Sigmoid colon (tissue), 7 donors: ENCODE data around the gene MFF. TPM values are rescaled to one million over a fixed set of nuclear protein-coding genes. Genes with fewer than 3 reads are reported as not detected.

Experiments used
- DNase-seq: peaks from one replicate; pipeline ENCODE4 v3.0.0-alpha.2; 2019
- H3K27ac ChIP-seq, 4 donors: fragments of 200-600 bp; sonication (generic); one replicate each; pipeline ENCODE4 v1.5.1; 2016 to 2019; ENCODE audit warnings: mild to moderate bottlenecking in 1 of 4
- H3K27me3 ChIP-seq, 3 donors: fragments of 200-600 bp; sonication (generic); one replicate each; pipeline ENCODE4 v1.5.1; 2019; ENCODE audit warnings: mild to moderate bottlenecking in 1 of 3
- H3K36me3 ChIP-seq, 4 donors: fragments of 200-600 bp; sonication (generic); one replicate each; pipeline ENCODE4 v1.5.1; 2016 to 2019
- H3K4me1 ChIP-seq, 4 donors: fragments of 200-600 bp; sonication (generic); one replicate each; pipeline ENCODE4 v1.5.1; 2017 to 2019
- H3K4me3 ChIP-seq, 4 donors: fragments of 200-600 bp; sonication (generic); one replicate each; pipeline ENCODE4 v1.5.1; 2017 to 2019; ENCODE audit warnings: mild to moderate bottlenecking in 2 of 4, moderate library complexity in 1 of 4
- H3K9me3 ChIP-seq, 4 donors: fragments of 200-600 bp in 3 of 4; sonication (generic) in 3 of 4; one replicate each; pipeline versions ENCODE4 v1.5.1 to v1.6.1; 2013 to 2019
- CTCF ChIP-seq, 4 experiments: fragments of 450-650 bp in 3 of 4; fragments of 200-600 bp in 1 of 4; IDR thresholded peaks; one replicate each; pipeline ENCODE4 v1.5.1; 2016 to 2019; ENCODE audit warnings: antibody characterized with exemption in 4 of 4, mild to moderate bottlenecking in 3 of 4, moderate library complexity in 2 of 4
- EP300 ChIP-seq, 4 donors: sonication (generic); formaldehyde crosslinking; IDR thresholded peaks; one replicate each; pipeline ENCODE4 v1.6.1; 2017; ENCODE audit warnings: antibody characterized with exemption in 4 of 4
- POLR2A ChIP-seq, 2 donors: fragments of 450-650 bp; IDR thresholded peaks; one replicate each; pipeline ENCODE4 v1.6.1; 2016; ENCODE audit warnings: antibody characterized with exemption in 2 of 2, mild to moderate bottlenecking in 2 of 2, moderate library complexity in 2 of 2
- POLR2AphosphoS5 ChIP-seq, 4 donors: sonication (generic); formaldehyde crosslinking; IDR thresholded peaks; one replicate each; pipeline ENCODE4 v1.6.1; 2017; ENCODE audit warnings: antibody characterized with exemption in 4 of 4
- WGBS, 2 donors: extraction: QIAGEN DNeasy Blood & Tissue Kit; methylation state at CpG; one replicate each; pipeline ENCODE4 v1.1.7; 2013; 5-methylcytosine and 5-hydroxymethylcytosine counted together
- intact Hi-C: fragments of 100-400 bp; cut with DNase I; formaldehyde crosslinking; loops from one replicate; pipeline ENCODE4 v1.15.1; 2023
- polyA plus RNA-seq, 3 donors: library from polyadenylated mRNA; stranded (reverse); fragments of 200-250 nt; gene quantifications; one replicate each; pipeline ENCODE4 v1.2.3, GENCODE V29; 2013
- total RNA-seq, 4 donors: library from RNA; depleted of rRNA; stranded (reverse); fragments of >200 nt; gene quantifications; one replicate each; pipeline ENCODE4 v1.1.0, GENCODE V29; 2016
- donor health status: healthy with polysubstance abuse.
- donor health status: Bipolar disorder and iron deficiency.
- donor health status: healthy.

MFF gene
- total and polyA plus RNA-seq, 7 donors, result 72.1 to 138 (median 109) TPM

- no peaks in the 10 kb centered on the region for H3K4me1 ChIP-seq
- H3K27me3 ChIP-seq, result no peaks in the 10 kb centered on the region
- WGBS, 2 donors, result 19 to 73% methylated on average over 4 of the region's 4 CpGs
- H3K9me3 ChIP-seq, result no peaks in the 10 kb centered on the region
- TF ChIP-seq EP300 (IDR thresholded peaks at IDR 0.05), result no peak
- TF ChIP-seq POLR2AphosphoS5 (IDR thresholded peaks at IDR 0.05), result no peak
- no peak for TF ChIP-seq CTCF (IDR thresholded peaks at IDR 0.05)
- TF ChIP-seq POLR2A (IDR thresholded peaks at IDR 0.05), result no peak
- H3K36me3 ChIP-seq, result no peaks in the 10 kb centered on the region
- H3K27ac ChIP-seq, result no peak overlapping the region
- no peak for DNase-seq
- no peak overlapping the region for H3K4me3 ChIP-seq
- intact Hi-C loops, result no loop called here
Observed at GRCh38 chr2:227398684-227399670, 73.9 kb downstream of the MFF start.

GRCh38 chr2:227401550-227401949, 76.5 kb downstream of the MFF start:
- no peak overlapping the region for H3K4me3 ChIP-seq
- no peaks in the 10 kb centered on the region for H3K36me3 ChIP-seq
- WGBS, 2 donors, result 31 to 35% methylated on average over 2 of the region's 2 CpGs
- H3K9me3 ChIP-seq, result no peaks in the 10 kb centered on the region
- H3K27me3 ChIP-seq, result no peaks in the 10 kb centered on the region
- intact Hi-C loops, result no loop called here
- peaks cover 0 to 9% (median 5%) of the 10 kb centered on the region in 4 donors for H3K4me1 ChIP-seq
- no peak for TF ChIP-seq CTCF (IDR thresholded peaks at IDR 0.05)
- no peak for TF ChIP-seq EP300 (IDR thresholded peaks at IDR 0.05)
- TF ChIP-seq POLR2AphosphoS5 (IDR thresholded peaks at IDR 0.05), result no peak
- TF ChIP-seq POLR2A (IDR thresholded peaks at IDR 0.05), result no peak
- DNase-seq, result no peak
- H3K27ac ChIP-seq, result no peak overlapping the region

GRCh38 chr2:227402321-227402720, 77.3 kb downstream of the MFF start:
- Histone ChIP-seq H3K9me3 (no peaks in the 10 kb centered on the region), H3K36me3 (no peaks in the 10 kb centered on the region), H3K27me3 (no peaks in the 10 kb centered on the region), H3K27ac (no peak overlapping the region), H3K4me1 (peaks cover 0 to 16% (median 11%) of the 10 kb centered on the region in 4 donors), H3K4me3 (no peak overlapping the region)
- no peak for DNase-seq
- no peak for TF ChIP-seq POLR2AphosphoS5 (IDR thresholded peaks at IDR 0.05)
- no peak for TF ChIP-seq POLR2A (IDR thresholded peaks at IDR 0.05)
- TF ChIP-seq EP300 (IDR thresholded peaks at IDR 0.05), result no peak
- TF ChIP-seq CTCF (IDR thresholded peaks at IDR 0.05), result no peak
- intact Hi-C loops, result no loop called here

- no peak overlapping the region for H3K27ac ChIP-seq
- H3K9me3 ChIP-seq, result no peaks in the 10 kb centered on the region
- no peak overlapping the region for H3K4me3 ChIP-seq
- intact Hi-C loops, result no loop called here
- no peak for TF ChIP-seq POLR2A (IDR thresholded peaks at IDR 0.05)
- TF ChIP-seq EP300 (IDR thresholded peaks at IDR 0.05), result no peak
- TF ChIP-seq POLR2AphosphoS5 (IDR thresholded peaks at IDR 0.05), result no peak
- TF ChIP-seq CTCF (IDR thresholded peaks at IDR 0.05), result no peak
- DNase-seq, result no peak
- WGBS, 2 donors, result 53 to 63% methylated on average over 4 of the region's 4 CpGs
- no peaks in the 10 kb centered on the region for H3K27me3 ChIP-seq
- peaks cover 0 to 16% (median 11%) of the 10 kb centered on the region in 4 donors for H3K4me1 ChIP-seq
- H3K36me3 ChIP-seq, result no peaks in the 10 kb centered on the region
Observed at GRCh38 chr2:227402959-227403358, 77.9 kb downstream of the MFF start.
